HepG2 (cell line): ENCODE results near the gene GUK1. TPM values are rescaled to one million over a fixed set of nuclear protein-coding genes. Genes with fewer than 3 reads are reported as not detected.

Experiments used
- polyA plus RNA-seq, 8 experiments: library from polyadenylated mRNA; depleted of rRNA in 3 of 8; stranded (reverse) in 7 of 8; unstranded in 1 of 8; fragments of >200 nt; fragmentation: Illumina TruSeq in 4 of 8; extraction: Trizol in 4 of 8; gene quantifications; 2 replicates each; pipeline versions ENCODE4 v1.2.1 to v1.2.3, GENCODE V29; 2011 to 2016; ENCODE audit warnings: low read depth in 4 of 8, missing spikeins in 1 of 8, mixed read lengths in 1 of 8; ENCODE audit not compliant: insufficient read depth in 1 of 8
- total RNA-seq, 5 experiments: library from RNA; depleted of rRNA; stranded (reverse); fragments of >200 nt; fragmentation: Illumina TruSeq; extraction: Trizol; gene quantifications; 2 replicates each; pipeline ENCODE4 v1.2.3, GENCODE V29; 2016; ENCODE audit warnings: low read depth in 1 of 5
- TF ChIP-seq, protein P1 (sequence below): sonication (generic); formaldehyde crosslinking; IDR thresholded peaks from 2 replicates; pipeline ENCODE4 v1.5.0; 2020; ENCODE audit warnings: mild to moderate bottlenecking, missing genetic modification reagents, borderline replicate concordance

The GUK1 gene
- total and polyA plus RNA-seq, 2 of the 13 experiments (the other 11 are each of a cell fraction or from before 2014, with no cell fraction given), result 116 to 154 TPM

DNA sequence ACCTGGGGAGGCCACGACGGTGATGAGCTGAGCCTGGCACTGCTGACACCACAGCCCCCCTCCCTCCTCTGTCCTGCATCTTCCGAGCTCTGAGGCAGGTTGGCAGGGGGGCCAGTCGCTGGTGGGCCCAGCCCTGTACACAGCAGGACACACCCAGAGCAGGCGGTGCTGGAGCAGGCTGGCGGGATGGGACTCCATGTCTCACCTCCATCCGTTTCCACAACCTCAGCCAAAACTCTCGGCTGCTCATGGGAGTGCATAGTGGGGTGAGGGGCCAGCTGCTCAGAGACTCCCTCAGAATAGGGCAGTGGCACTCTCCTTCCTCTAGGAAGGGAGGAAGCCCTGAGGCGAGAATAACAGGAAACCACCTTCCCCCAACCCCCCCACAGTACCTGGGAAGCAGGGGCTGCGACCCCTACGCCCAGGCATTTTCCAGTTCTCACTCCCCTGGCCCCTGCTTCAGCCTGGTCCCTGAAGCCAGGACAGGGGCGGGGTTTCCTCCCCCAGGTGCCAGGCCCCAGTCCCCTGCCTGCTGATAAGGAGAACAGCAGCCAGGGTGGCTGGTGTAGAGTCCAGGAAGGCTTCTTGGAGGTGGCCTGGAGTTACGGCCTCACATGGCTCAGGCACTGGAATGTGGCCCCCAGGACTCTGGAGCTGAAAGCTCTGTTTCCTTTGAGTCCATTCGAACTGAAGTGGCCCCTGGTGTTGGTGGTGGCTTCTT is 22.4 kb downstream of the GUK1 start (continued):
- TF ChIP-seq, protein P1, sequence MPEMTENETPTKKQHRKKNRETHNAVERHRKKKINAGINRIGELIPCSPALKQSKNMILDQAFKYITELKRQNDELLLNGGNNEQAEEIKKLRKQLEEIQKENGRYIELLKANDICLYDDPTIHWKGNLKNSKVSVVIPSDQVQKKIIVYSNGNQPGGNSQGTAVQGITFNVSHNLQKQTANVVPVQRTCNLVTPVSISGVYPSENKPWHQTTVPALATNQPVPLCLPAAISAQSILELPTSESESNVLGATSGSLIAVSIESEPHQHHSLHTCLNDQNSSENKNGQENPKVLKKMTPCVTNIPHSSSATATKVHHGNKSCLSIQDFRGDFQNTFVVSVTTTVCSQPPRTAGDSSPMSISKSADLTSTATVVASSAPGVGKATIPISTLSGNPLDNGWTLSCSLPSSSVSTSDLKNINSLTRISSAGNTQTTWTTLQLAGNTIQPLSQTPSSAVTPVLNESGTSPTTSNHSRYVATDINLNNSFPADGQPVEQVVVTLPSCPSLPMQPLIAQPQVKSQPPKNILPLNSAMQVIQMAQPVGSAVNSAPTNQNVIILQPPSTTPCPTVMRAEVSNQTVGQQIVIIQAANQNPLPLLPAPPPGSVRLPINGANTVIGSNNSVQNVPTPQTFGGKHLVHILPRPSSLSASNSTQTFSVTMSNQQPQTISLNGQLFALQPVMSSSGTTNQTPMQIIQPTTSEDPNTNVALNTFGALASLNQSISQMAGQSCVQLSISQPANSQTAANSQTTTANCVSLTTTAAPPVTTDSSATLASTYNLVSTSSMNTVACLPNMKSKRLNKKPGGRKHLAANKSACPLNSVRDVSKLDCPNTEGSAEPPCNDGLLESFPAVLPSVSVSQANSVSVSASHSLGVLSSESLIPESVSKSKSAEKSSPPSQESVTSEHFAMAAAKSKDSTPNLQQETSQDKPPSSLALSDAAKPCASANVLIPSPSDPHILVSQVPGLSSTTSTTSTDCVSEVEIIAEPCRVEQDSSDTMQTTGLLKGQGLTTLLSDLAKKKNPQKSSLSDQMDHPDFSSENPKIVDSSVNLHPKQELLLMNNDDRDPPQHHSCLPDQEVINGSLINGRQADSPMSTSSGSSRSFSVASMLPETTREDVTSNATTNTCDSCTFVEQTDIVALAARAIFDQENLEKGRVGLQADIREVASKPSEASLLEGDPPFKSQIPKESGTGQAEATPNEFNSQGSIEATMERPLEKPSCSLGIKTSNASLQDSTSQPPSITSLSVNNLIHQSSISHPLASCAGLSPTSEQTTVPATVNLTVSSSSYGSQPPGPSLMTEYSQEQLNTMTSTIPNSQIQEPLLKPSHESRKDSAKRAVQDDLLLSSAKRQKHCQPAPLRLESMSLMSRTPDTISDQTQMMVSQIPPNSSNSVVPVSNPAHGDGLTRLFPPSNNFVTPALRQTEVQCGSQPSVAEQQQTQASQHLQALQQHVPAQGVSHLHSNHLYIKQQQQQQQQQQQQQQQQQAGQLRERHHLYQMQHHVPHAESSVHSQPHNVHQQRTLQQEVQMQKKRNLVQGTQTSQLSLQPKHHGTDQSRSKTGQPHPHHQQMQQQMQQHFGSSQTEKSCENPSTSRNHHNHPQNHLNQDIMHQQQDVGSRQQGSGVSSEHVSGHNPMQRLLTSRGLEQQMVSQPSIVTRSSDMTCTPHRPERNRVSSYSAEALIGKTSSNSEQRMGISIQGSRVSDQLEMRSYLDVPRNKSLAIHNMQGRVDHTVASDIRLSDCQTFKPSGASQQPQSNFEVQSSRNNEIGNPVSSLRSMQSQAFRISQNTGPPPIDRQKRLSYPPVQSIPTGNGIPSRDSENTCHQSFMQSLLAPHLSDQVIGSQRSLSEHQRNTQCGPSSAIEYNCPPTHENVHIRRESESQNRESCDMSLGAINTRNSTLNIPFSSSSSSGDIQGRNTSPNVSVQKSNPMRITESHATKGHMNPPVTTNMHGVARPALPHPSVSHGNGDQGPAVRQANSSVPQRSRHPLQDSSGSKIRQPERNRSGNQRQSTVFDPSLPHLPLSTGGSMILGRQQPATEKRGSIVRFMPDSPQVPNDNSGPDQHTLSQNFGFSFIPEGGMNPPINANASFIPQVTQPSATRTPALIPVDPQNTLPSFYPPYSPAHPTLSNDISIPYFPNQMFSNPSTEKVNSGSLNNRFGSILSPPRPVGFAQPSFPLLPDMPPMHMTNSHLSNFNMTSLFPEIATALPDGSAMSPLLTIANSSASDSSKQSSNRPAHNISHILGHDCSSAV (CRISPR knock-in tag), result no peak
- TF ChIP-seq, all 625 proteins: peak for 5
